Natural killer cell (primary cell): ENCODE results near the gene DPYSL3. TPM values are rescaled to one million over a fixed set of nuclear protein-coding genes. Genes with fewer than 3 reads are reported as not detected.

Source experiments
- ATAC-seq, 3 donors: fragments of 150-1000 bp in 2 of 3; fragments of 200-7000 bp in 1 of 3; cut with Tn5 transposase; 1 replicate in 1 of 3; 2 replicates in 2 of 3; pipeline ENCODE4 v1.10.0; 2021; ENCODE audit warnings: mild to moderate bottlenecking in 2 of 3, moderate library complexity in 2 of 3
- DNase-seq, 2 donors: peaks; one replicate each; pipeline versions ENCODE4 v3.0.0 to v3.0.0-alpha.2; 2013 to 2021; ENCODE audit warnings: mixed read lengths in 1 of 2
- H3K27ac ChIP-seq: one replicate; pipeline ENCODE4 v1.5.1; 2013; ENCODE audit warnings: mild to moderate bottlenecking, low read length
- H3K27me3 ChIP-seq: one replicate; pipeline ENCODE4 v1.6.1; 2013; ENCODE audit warnings: low read length; ENCODE audit not compliant: control insufficient read depth, insufficient read depth
- H3K36me3 ChIP-seq: one replicate; pipeline ENCODE4 v1.6.1; 2013; ENCODE audit warnings: low read length; ENCODE audit not compliant: control insufficient read depth, insufficient read depth
- H3K4me1 ChIP-seq: one replicate; pipeline ENCODE4 v1.6.1; 2013; ENCODE audit warnings: low read length; ENCODE audit not compliant: control insufficient read depth, insufficient read depth
- H3K4me3 ChIP-seq: one replicate; pipeline ENCODE4 v1.5.1; 2013; ENCODE audit warnings: low read length
- H3K9me3 ChIP-seq: one replicate; pipeline ENCODE4 v1.6.1; 2013; ENCODE audit warnings: low read length; ENCODE audit not compliant: control insufficient read depth, insufficient read depth
- H3K27ac Mint-ChIP-seq, 2 donors: one replicate each; pipeline ENCODE4 v1.8.0; 2022; ENCODE audit warnings: mild to moderate bottlenecking in 2 of 2, mixed read lengths in 2 of 2, moderate library complexity in 1 of 2
- H3K27me3 Mint-ChIP-seq, 2 donors: one replicate each; pipeline ENCODE4 v1.8.0; 2022; ENCODE audit warnings: low read depth in 2 of 2, mixed read lengths in 2 of 2
- H3K36me3 Mint-ChIP-seq: one replicate; pipeline ENCODE4 v1.8.0; 2022; ENCODE audit warnings: mixed read lengths
- H3K4me1 Mint-ChIP-seq, 2 donors: one replicate each; pipeline ENCODE4 v1.8.0; 2022; ENCODE audit warnings: mixed read lengths in 2 of 2
- H3K4me3 Mint-ChIP-seq: one replicate; pipeline ENCODE4 v1.8.0; 2022; ENCODE audit warnings: mild to moderate bottlenecking, moderate library complexity, mixed read lengths
- H3K9me3 Mint-ChIP-seq, 2 donors: one replicate each; pipeline ENCODE4 v1.8.0; 2022; ENCODE audit warnings: mixed read lengths in 2 of 2
- CTCF ChIP-seq: fragments of 200-600 bp; IDR thresholded peaks from one replicate; pipeline ENCODE4 v1.8.0; 2022; ENCODE audit warnings: antibody characterized with exemption
- WGBS: methylation state at CpG from one replicate; pipeline ENCODE4 v1.1.7; 2013; ENCODE audit warnings: missing lambda C conversion rate; ENCODE audit not compliant: insufficient coverage; 5-methylcytosine and 5-hydroxymethylcytosine counted together
- intact Hi-C: fragments of 100-400 bp; cut with micrococcal nuclease; formaldehyde crosslinking; loops from one replicate; pipeline ENCODE4 v1.14.2; 2022
- total RNA-seq, 4 donors: library from RNA; stranded (reverse); fragments of 120-200 nt in 1 of 4; gene quantifications; one replicate each; pipeline versions ENCODE4 v1.2.3 to v1.2.4, GENCODE V29; 2013 to 2022

DPYSL3 gene
- total RNA-seq, 3 donors from 2014 or later (not counting 1 experiment from before 2014, with no cell fraction given), result not detected

GRCh38 chr5:147349241-147349640, 160.6 kb downstream of the DPYSL3 start:
- Mint-ChIP-seq H3K27ac (no peak overlapping the region), H3K4me1 (no peaks in the 10 kb centered on the region), H3K4me3 (no peak overlapping the region), H3K36me3 (no peaks in the 10 kb centered on the region), H3K27me3 (peaks cover 0 to 7% of the 10 kb centered on the region in 2 donors), H3K9me3 (no peaks in the 10 kb centered on the region)
- DNase-seq, result no peak
- no peak overlapping the region for H3K27ac ChIP-seq
- no peak for TF ChIP-seq CTCF
- H3K9me3 ChIP-seq, result no peaks in the 10 kb centered on the region
- ATAC-seq, result no peak
- H3K4me3 ChIP-seq, result no peak overlapping the region
- no peaks in the 10 kb centered on the region for H3K4me1 ChIP-seq
- no peaks in the 10 kb centered on the region for H3K27me3 ChIP-seq
- WGBS, result 43% methylated on average over 1 of the region's 2 CpGs
- intact Hi-C loops, result no loop called here
- H3K36me3 ChIP-seq, result no peaks in the 10 kb centered on the region

GRCh38 chr5:147348451-147348850, 161.4 kb downstream of the DPYSL3 start:
- H3K36me3 Mint-ChIP-seq, result no peaks in the 10 kb centered on the region
- Histone ChIP-seq H3K9me3 (no peaks in the 10 kb centered on the region), H3K27ac (no peak overlapping the region), H3K4me3 (no peak overlapping the region), H3K36me3 (no peaks in the 10 kb centered on the region), H3K4me1 (no peaks in the 10 kb centered on the region), H3K27me3 (no peaks in the 10 kb centered on the region)
- whole genome bisulfite sequencing, result 95% methylated on average over 5 of the region's 5 CpGs
- DNase-seq, result no peak
- no peaks in the 10 kb centered on the region for H3K9me3 Mint-ChIP-seq
- no peak overlapping the region for H3K27ac Mint-ChIP-seq
- no peaks in the 10 kb centered on the region for H3K4me1 Mint-ChIP-seq
- intact Hi-C loops, result no loop called here
- TF ChIP-seq CTCF, result no peak
- no peak overlapping the region for H3K4me3 Mint-ChIP-seq
- H3K27me3 Mint-ChIP-seq, result peaks cover 0 to 7% of the 10 kb centered on the region in 2 donors
- no peak for ATAC-seq

- Histone ChIP-seq H3K27me3 (no peaks in the 10 kb centered on the region), H3K9me3 (no peaks in the 10 kb centered on the region), H3K4me3 (no peak overlapping the region), H3K4me1 (no peaks in the 10 kb centered on the region), H3K36me3 (no peaks in the 10 kb centered on the region), H3K27ac (no peak overlapping the region)
- Mint-ChIP-seq H3K27ac (no peak overlapping the region), H3K9me3 (no peaks in the 10 kb centered on the region), H3K36me3 (no peaks in the 10 kb centered on the region), H3K4me3 (no peak overlapping the region), H3K27me3 (peaks cover 0 to 7% of the 10 kb centered on the region in 2 donors), H3K4me1 (no peaks in the 10 kb centered on the region)
- ATAC-seq, result no peak
- DNase-seq, result no peak
- 91% methylated on average over 1 of the region's 2 CpGs for WGBS
- intact Hi-C loops, result no loop called here
- TF ChIP-seq CTCF, result no peak
These were observed 161.8 kb downstream of the DPYSL3 start for GRCh38 chr5:147348046-147348445.

GRCh38 chr5:147346006-147346561, 163.8 kb downstream of the DPYSL3 start:
- 80% methylated on average over 5 of the region's 5 CpGs for WGBS
- no peaks in the 10 kb centered on the region for H3K4me1 Mint-ChIP-seq
- H3K36me3 ChIP-seq, result no peaks in the 10 kb centered on the region
- DNase-seq (no peak), ATAC-seq (no peak)
- no peaks in the 10 kb centered on the region for H3K27me3 Mint-ChIP-seq
- no peak overlapping the region for H3K27ac Mint-ChIP-seq
- no peak for TF ChIP-seq CTCF
- no peaks in the 10 kb centered on the region for H3K4me1 ChIP-seq
- no peaks in the 10 kb centered on the region for H3K9me3 Mint-ChIP-seq
- intact Hi-C loops, result no loop called here
- no peaks in the 10 kb centered on the region for H3K27me3 ChIP-seq
- H3K36me3 Mint-ChIP-seq, result no peaks in the 10 kb centered on the region
- H3K4me3 Mint-ChIP-seq, result no peak overlapping the region
- no peak overlapping the region for H3K4me3 ChIP-seq
- H3K9me3 ChIP-seq, result no peaks in the 10 kb centered on the region
- no peak overlapping the region for H3K27ac ChIP-seq
